Measurements from ENCODE around the gene PAK4. TPM values are rescaled to one million over a fixed set of nuclear protein-coding genes. Genes with fewer than 3 reads are reported as not detected.
"Not testable (repeated sequence)": the region's sequence is repeated elsewhere in the genome, so short reads cannot be mapped to it uniquely, and the experiment has no call there.

The PAK4 gene
- total RNA-seq, 1 donor from 2014 or later = 2.1 TPM

GRCh38 chr19:39085392-39085791 lies 40.2 kb upstream of the PAK4 start:
- H3K9ac ChIP-seq (ENCODE audit: low read depth in 1 of 3, low read length in 3 of 3) = no peak overlapping the region
- H3K9me3 ChIP-seq (ENCODE audit: control insufficient read depth in 3 of 3, low read length in 3 of 3) = no peaks in the 10 kb centered on the region
- no peak overlapping the region for H3K27ac ChIP-seq (ENCODE audit: low read depth, low read length)
- peaks cover 0 to 2% (median 0%) of the 10 kb centered on the region in 3 donors for H3K4me1 ChIP-seq (ENCODE audit: control insufficient read depth in 3 of 3, insufficient read depth in 3 of 3, low read length in 3 of 3)
- no peak overlapping the region for H3K4me3 ChIP-seq (ENCODE audit: low read length in 3 of 3)
- no peaks in the 10 kb centered on the region for H3K36me3 ChIP-seq (ENCODE audit: control insufficient read depth in 3 of 3, insufficient read depth in 3 of 3, low read length in 3 of 3)
- H3K27me3 ChIP-seq (ENCODE audit: control insufficient read depth in 3 of 3, insufficient read depth in 3 of 3, low read length in 3 of 3) = peaks cover 37 to 53% (median 42%) of the 10 kb centered on the region in 3 donors

GRCh38 chr19:39086386-39086785 lies 39.2 kb upstream of the PAK4 start:
- no peaks in the 10 kb centered on the region for H3K36me3 ChIP-seq (ENCODE audit: control insufficient read depth in 3 of 3, insufficient read depth in 3 of 3, low read length in 3 of 3)
- H3K27me3 ChIP-seq (ENCODE audit: control insufficient read depth in 3 of 3, insufficient read depth in 3 of 3, low read length in 3 of 3) = peaks cover 39 to 50% (median 42%) of the 10 kb centered on the region in 3 donors
- H3K4me1 ChIP-seq (ENCODE audit: control insufficient read depth in 3 of 3, insufficient read depth in 3 of 3, low read length in 3 of 3) = peaks cover 0 to 2% (median 0%) of the 10 kb centered on the region in 3 donors
- no peak overlapping the region for H3K27ac ChIP-seq (ENCODE audit: low read depth, low read length)
- H3K4me3 ChIP-seq (ENCODE audit: low read length in 3 of 3) = no peak overlapping the region
- H3K9ac ChIP-seq (ENCODE audit: low read depth in 1 of 3, low read length in 3 of 3) = no peak overlapping the region
- H3K9me3 ChIP-seq (ENCODE audit: control insufficient read depth in 3 of 3, low read length in 3 of 3) = no peaks in the 10 kb centered on the region

- H3K27me3 ChIP-seq (ENCODE audit: control insufficient read depth in 3 of 3, insufficient read depth in 3 of 3, low read length in 3 of 3) = peaks cover 31 to 37% (median 32%) of the 10 kb centered on the region in 3 donors
- H3K9ac ChIP-seq (ENCODE audit: low read depth in 1 of 3, low read length in 3 of 3) = no peak overlapping the region
- no peak overlapping the region for H3K27ac ChIP-seq (ENCODE audit: low read depth, low read length)
- peaks cover 0 to 2% (median 0%) of the 10 kb centered on the region in 3 donors for H3K4me1 ChIP-seq (ENCODE audit: control insufficient read depth in 3 of 3, insufficient read depth in 3 of 3, low read length in 3 of 3)
- H3K9me3 ChIP-seq (ENCODE audit: control insufficient read depth in 3 of 3, low read length in 3 of 3) = no peaks in the 10 kb centered on the region
- no peaks in the 10 kb centered on the region for H3K36me3 ChIP-seq (ENCODE audit: control insufficient read depth in 3 of 3, insufficient read depth in 3 of 3, low read length in 3 of 3)
- no peak overlapping the region for H3K4me3 ChIP-seq (ENCODE audit: low read length in 3 of 3)
These were observed 37.5 kb upstream of the PAK4 start for GRCh38 chr19:39087907-39088686.

GRCh38 chr19:39090016-39090415 lies 35.6 kb upstream of the PAK4 start:
- not testable (repeated sequence) for H3K36me3 ChIP-seq (ENCODE audit: control insufficient read depth in 3 of 3, insufficient read depth in 3 of 3, low read length in 3 of 3); H3K4me1 ChIP-seq (ENCODE audit: control insufficient read depth in 3 of 3, insufficient read depth in 3 of 3, low read length in 3 of 3); H3K4me3 ChIP-seq (ENCODE audit: low read length in 3 of 3); H3K9me3 ChIP-seq (ENCODE audit: control insufficient read depth in 3 of 3, low read length in 3 of 3); H3K27ac ChIP-seq (ENCODE audit: low read depth, low read length); H3K9ac ChIP-seq (ENCODE audit: low read depth in 1 of 3, low read length in 3 of 3)
- H3K27me3 ChIP-seq (ENCODE audit: control insufficient read depth in 3 of 3, insufficient read depth in 3 of 3, low read length in 3 of 3) = peaks cover 17 to 24% (median 18%) of the 10 kb centered on the region in 3 donors

GRCh38 chr19:39090881-39091280 lies 34.7 kb upstream of the PAK4 start:
- no peak overlapping the region for H3K27ac ChIP-seq (ENCODE audit: low read depth, low read length)
- H3K4me1 ChIP-seq (ENCODE audit: control insufficient read depth in 3 of 3, insufficient read depth in 3 of 3, low read length in 3 of 3) = no peaks in the 10 kb centered on the region
- no peak overlapping the region for H3K4me3 ChIP-seq (ENCODE audit: low read length in 3 of 3)
- peaks cover 9 to 17% (median 10%) of the 10 kb centered on the region in 3 donors for H3K27me3 ChIP-seq (ENCODE audit: control insufficient read depth in 3 of 3, insufficient read depth in 3 of 3, low read length in 3 of 3)
- no peak overlapping the region for H3K9ac ChIP-seq (ENCODE audit: low read depth in 1 of 3, low read length in 3 of 3)
- no peaks in the 10 kb centered on the region for H3K36me3 ChIP-seq (ENCODE audit: control insufficient read depth in 3 of 3, insufficient read depth in 3 of 3, low read length in 3 of 3)
- no peaks in the 10 kb centered on the region for H3K9me3 ChIP-seq (ENCODE audit: control insufficient read depth in 3 of 3, low read length in 3 of 3)

GRCh38 chr19:39095799-39096540 lies 29.6 kb upstream of the PAK4 start:
- H3K27ac ChIP-seq (ENCODE audit: low read depth, low read length); H3K4me1 ChIP-seq (ENCODE audit: control insufficient read depth in 3 of 3, insufficient read depth in 3 of 3, low read length in 3 of 3); H3K9me3 ChIP-seq (ENCODE audit: control insufficient read depth in 3 of 3, low read length in 3 of 3); H3K9ac ChIP-seq (ENCODE audit: low read depth in 1 of 3, low read length in 3 of 3); H3K4me3 ChIP-seq (ENCODE audit: low read length in 3 of 3); H3K36me3 ChIP-seq (ENCODE audit: control insufficient read depth in 3 of 3, insufficient read depth in 3 of 3, low read length in 3 of 3): not testable (repeated sequence)
- H3K27me3 ChIP-seq (ENCODE audit: control insufficient read depth in 3 of 3, insufficient read depth in 3 of 3, low read length in 3 of 3) = peaks cover 11 to 35% (median 27%) of the 10 kb centered on the region in 3 donors

- no peaks in the 10 kb centered on the region for H3K36me3 ChIP-seq (ENCODE audit: control insufficient read depth in 3 of 3, insufficient read depth in 3 of 3, low read length in 3 of 3)
- H3K27me3 ChIP-seq (ENCODE audit: control insufficient read depth in 3 of 3, insufficient read depth in 3 of 3, low read length in 3 of 3) = peaks cover 11 to 40% (median 27%) of the 10 kb centered on the region in 3 donors
- no peaks in the 10 kb centered on the region for H3K9me3 ChIP-seq (ENCODE audit: control insufficient read depth in 3 of 3, low read length in 3 of 3)
- H3K27ac ChIP-seq (ENCODE audit: low read depth, low read length) = no peak overlapping the region
- H3K4me3 ChIP-seq (ENCODE audit: low read length in 3 of 3) = no peak overlapping the region
- H3K4me1 ChIP-seq (ENCODE audit: control insufficient read depth in 3 of 3, insufficient read depth in 3 of 3, low read length in 3 of 3) = no peaks in the 10 kb centered on the region
- no peak overlapping the region for H3K9ac ChIP-seq (ENCODE audit: low read depth in 1 of 3, low read length in 3 of 3)
These were observed 28.3 kb upstream of the PAK4 start for GRCh38 chr19:39097299-39097698.

- H3K36me3 ChIP-seq (ENCODE audit: control insufficient read depth in 3 of 3, insufficient read depth in 3 of 3, low read length in 3 of 3) = no peaks in the 10 kb centered on the region
- peaks cover 11 to 40% (median 27%) of the 10 kb centered on the region in 3 donors for H3K27me3 ChIP-seq (ENCODE audit: control insufficient read depth in 3 of 3, insufficient read depth in 3 of 3, low read length in 3 of 3)
- H3K9me3 ChIP-seq (ENCODE audit: control insufficient read depth in 3 of 3, low read length in 3 of 3) = no peaks in the 10 kb centered on the region
- H3K4me3 ChIP-seq (ENCODE audit: low read length in 3 of 3) = no peak overlapping the region
- H3K27ac ChIP-seq (ENCODE audit: low read depth, low read length) = no peak overlapping the region
- H3K4me1 ChIP-seq (ENCODE audit: control insufficient read depth in 3 of 3, insufficient read depth in 3 of 3, low read length in 3 of 3) = no peaks in the 10 kb centered on the region
- H3K9ac ChIP-seq (ENCODE audit: low read depth in 1 of 3, low read length in 3 of 3) = no peak overlapping the region
These were observed 27.9 kb upstream of the PAK4 start for GRCh38 chr19:39097721-39098120.

- Histone ChIP-seq H3K27ac (ENCODE audit: low read depth, low read length) (no peak overlapping the region), H3K4me3 (ENCODE audit: low read length in 3 of 3) (no peak overlapping the region), H3K4me1 (ENCODE audit: control insufficient read depth in 3 of 3, insufficient read depth in 3 of 3, low read length in 3 of 3) (no peaks in the 10 kb centered on the region), H3K9ac (ENCODE audit: low read depth in 1 of 3, low read length in 3 of 3) (no peak overlapping the region), H3K9me3 (ENCODE audit: control insufficient read depth in 3 of 3, low read length in 3 of 3) (no peaks in the 10 kb centered on the region), H3K27me3 (ENCODE audit: control insufficient read depth in 3 of 3, insufficient read depth in 3 of 3, low read length in 3 of 3) (peaks cover 11 to 40% (median 27%) of the 10 kb centered on the region in 3 donors), H3K36me3 (ENCODE audit: control insufficient read depth in 3 of 3, insufficient read depth in 3 of 3, low read length in 3 of 3) (no peaks in the 10 kb centered on the region)
These were observed 27.0 kb upstream of the PAK4 start for GRCh38 chr19:39098365-39099269.
